ENCODE data around the gene MYO18A. TPM values are rescaled to one million over a fixed set of nuclear protein-coding genes. Genes with fewer than 3 reads are reported as not detected.
A peak's percentile ranks its signal among the peaks of the same experiment; 100 is the strongest.

MYO18A gene
- total RNA-seq, 4 donors from 2014 or later, result 526 to 1,058 (median 835) TPM

DNA sequence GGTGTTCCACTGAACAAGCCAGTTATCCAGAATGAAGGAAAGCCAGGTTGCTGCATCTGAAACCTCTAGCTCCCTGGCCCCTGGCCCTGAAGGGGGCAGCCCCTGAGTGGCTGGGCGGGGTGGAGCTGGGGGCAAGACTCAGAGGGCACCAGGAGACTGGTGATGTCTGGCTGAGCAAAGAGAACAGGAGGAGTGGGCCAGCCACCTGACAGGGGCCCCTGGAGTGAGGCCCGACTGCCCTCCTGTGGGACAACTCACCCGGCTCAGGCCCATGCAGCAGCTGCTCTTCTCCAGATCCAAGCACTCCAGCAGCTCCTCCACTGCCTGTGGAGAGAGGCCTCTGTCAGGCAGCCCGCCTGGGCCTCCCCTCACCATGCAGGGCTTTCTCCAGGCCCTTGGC lies 76.9 kb downstream of the MYO18A start:
- Histone ChIP-seq H3K27ac (peak overlapping the region; percentile 44 to 70 (median 59)), H3K36me3 (peaks cover 0 to 82% of the 10 kb centered on the region in 2 donors), H3K27me3 (no peaks in the 10 kb centered on the region), H3K9me3 (no peaks in the 10 kb centered on the region), H3K4me1 (peaks cover 21 to 27% of the 10 kb centered on the region in 2 donors), H3K4me3 (no peak overlapping the region)
- TF ChIP-seq, protein P1, sequence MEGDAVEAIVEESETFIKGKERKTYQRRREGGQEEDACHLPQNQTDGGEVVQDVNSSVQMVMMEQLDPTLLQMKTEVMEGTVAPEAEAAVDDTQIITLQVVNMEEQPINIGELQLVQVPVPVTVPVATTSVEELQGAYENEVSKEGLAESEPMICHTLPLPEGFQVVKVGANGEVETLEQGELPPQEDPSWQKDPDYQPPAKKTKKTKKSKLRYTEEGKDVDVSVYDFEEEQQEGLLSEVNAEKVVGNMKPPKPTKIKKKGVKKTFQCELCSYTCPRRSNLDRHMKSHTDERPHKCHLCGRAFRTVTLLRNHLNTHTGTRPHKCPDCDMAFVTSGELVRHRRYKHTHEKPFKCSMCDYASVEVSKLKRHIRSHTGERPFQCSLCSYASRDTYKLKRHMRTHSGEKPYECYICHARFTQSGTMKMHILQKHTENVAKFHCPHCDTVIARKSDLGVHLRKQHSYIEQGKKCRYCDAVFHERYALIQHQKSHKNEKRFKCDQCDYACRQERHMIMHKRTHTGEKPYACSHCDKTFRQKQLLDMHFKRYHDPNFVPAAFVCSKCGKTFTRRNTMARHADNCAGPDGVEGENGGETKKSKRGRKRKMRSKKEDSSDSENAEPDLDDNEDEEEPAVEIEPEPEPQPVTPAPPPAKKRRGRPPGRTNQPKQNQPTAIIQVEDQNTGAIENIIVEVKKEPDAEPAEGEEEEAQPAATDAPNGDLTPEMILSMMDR (IDR thresholded peaks at IDR 0.05 in 4 of 5, conservative IDR thresholded peaks at IDR 0.05 in 1 of 5), result no peak
- TF ChIP-seq POLR2A (IDR thresholded peaks at IDR 0.05), result no peak
- in situ Hi-C loops (cut with MboI; ENCODE audit: low sequenced_read_pairs in 4 of 4), result loop anchor here in 1 of 4 donors (10.0 kb wide), 1 partner anchor 139 kb away; no protein-coding TSS in a partner anchor
- intact Hi-C loops (cut with DNase I; ENCODE audit: low total_unique reads), result no loop called here
- ATAC-seq, result no peak
- DNase-seq, result no peak

DNA sequence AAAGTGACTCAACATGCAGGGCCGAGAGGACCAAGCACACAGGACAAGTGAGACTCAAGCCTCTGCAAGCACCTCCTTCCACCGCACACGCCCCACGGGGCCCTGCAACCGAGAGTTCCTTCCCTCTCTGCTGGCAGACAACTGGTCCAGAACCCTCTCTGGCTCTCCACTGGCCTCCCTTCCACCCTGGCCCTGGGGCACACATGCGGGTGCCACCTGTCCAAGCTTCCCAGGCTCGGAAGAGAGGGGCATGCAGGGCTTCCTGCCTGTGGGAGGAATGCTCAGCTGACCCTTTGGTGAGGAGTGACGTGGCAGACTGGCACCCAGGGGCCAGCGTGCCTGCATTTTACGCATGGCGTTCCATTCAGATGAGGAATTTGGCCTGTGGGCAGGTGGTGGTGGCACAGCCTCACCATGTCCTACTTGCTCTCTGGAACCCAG lies 77.4 kb downstream of the MYO18A start:
- H3K4me1 ChIP-seq, result peaks cover 18 to 21% of the 10 kb centered on the region in 2 donors
- DNase-seq (peak in 1 of 2 donors; percentile 57), ATAC-seq (peak in 1 of 2 donors; percentile 37)
- peak overlapping the region; percentile 44 to 70 (median 59) for H3K27ac ChIP-seq
- H3K36me3 ChIP-seq, result peaks cover 0 to 88% of the 10 kb centered on the region in 2 donors
- no peak for TF ChIP-seq POLR2A (IDR thresholded peaks at IDR 0.05)
- TF ChIP-seq, protein P1 (IDR thresholded peaks at IDR 0.05 in 4 of 5, conservative IDR thresholded peaks at IDR 0.05 in 1 of 5), result no peak
- H3K4me3 ChIP-seq, result no peak overlapping the region
- in situ Hi-C loops (cut with MboI; ENCODE audit: low sequenced_read_pairs in 4 of 4) (loop anchor here in 1 of 4 donors (10.0 kb wide), 1 partner anchor 138 kb away; no protein-coding TSS in a partner anchor), intact Hi-C loops (cut with DNase I; ENCODE audit: low total_unique reads) (no loop called here)
- no peaks in the 10 kb centered on the region for H3K27me3 ChIP-seq
- no peaks in the 10 kb centered on the region for H3K9me3 ChIP-seq

DNA sequence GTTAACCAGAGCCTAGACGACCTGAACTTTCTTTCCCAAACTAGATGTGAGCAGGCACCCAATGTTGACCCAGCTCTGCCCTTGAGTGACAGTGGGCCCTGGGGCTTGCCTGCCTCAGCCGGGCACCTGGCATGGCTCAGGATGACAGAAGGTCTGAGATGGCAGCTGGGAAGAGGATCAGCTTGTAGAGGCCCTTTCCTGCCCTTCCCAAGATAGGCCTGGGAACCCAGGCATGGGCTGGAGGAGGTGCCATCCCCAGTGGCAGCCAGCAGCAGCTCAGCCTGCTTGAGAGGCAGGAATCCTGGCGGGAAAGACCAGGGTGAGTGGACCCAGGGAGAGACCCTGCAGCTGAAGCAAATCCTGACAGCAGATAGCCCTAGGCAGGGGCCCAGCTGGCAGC lies 78.2 kb downstream of the MYO18A start:
- H3K36me3 ChIP-seq, result peaks cover 2 to 93% of the 10 kb centered on the region in 2 donors
- intact Hi-C loops (cut with DNase I; ENCODE audit: low total_unique reads), result no loop called here
- no peak for TF ChIP-seq POLR2A (IDR thresholded peaks at IDR 0.05)
- TF ChIP-seq, protein P1 (IDR thresholded peaks at IDR 0.05 in 4 of 5, conservative IDR thresholded peaks at IDR 0.05 in 1 of 5), result no peak

DNA sequence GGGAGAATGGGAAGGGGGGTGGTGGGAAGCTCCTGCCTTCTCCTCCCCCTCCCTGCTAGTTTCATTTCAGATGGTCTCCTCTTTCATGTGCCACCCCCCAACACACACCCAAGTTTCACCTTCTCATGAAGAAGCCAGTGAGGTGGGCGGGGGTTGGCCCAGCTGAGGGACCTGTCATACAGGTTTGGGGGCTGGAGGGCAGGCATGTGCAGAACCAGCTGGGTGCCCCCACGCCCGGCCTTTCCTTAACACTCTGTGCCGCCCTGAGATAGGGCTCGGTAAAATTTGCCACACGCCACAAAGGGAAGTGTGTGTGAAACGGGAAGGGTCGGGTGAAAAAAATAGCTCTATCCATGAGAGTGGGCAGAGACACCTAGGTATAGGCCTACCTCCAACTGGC lies 79.9 kb downstream of the MYO18A start:
- TF ChIP-seq, protein P1 (IDR thresholded peaks at IDR 0.05 in 4 of 5, conservative IDR thresholded peaks at IDR 0.05 in 1 of 5), result no peak
- no peak for TF ChIP-seq POLR2A (IDR thresholded peaks at IDR 0.05)
- Histone ChIP-seq H3K9me3 (no peaks in the 10 kb centered on the region), H3K4me3 (no peak overlapping the region), H3K36me3 (peaks cover 3 to 93% of the 10 kb centered on the region in 2 donors), H3K4me1 (peaks cover 18 to 19% of the 10 kb centered on the region in 2 donors), H3K27ac (peak overlapping the region in 1 of 4 donors; percentile 33), H3K27me3 (no peaks in the 10 kb centered on the region)
- intact Hi-C loops (cut with DNase I; ENCODE audit: low total_unique reads), result no loop called here
- in situ Hi-C loops (cut with MboI; ENCODE audit: low sequenced_read_pairs in 4 of 4), result loop anchor here in 1 of 4 donors (10.0 kb wide), 1 partner anchor 135 kb away; no protein-coding TSS in a partner anchor
- no peak for DNase-seq
- no peak for ATAC-seq

More for the DNA sequence above, 78.2 kb downstream of the MYO18A start:
- peaks cover 18 to 19% of the 10 kb centered on the region in 2 donors for H3K4me1 ChIP-seq
- H3K4me3 ChIP-seq, result no peak overlapping the region
- peak overlapping the region; percentile 44 to 70 (median 59) for H3K27ac ChIP-seq
- in situ Hi-C loops (cut with MboI; ENCODE audit: low sequenced_read_pairs in 4 of 4), result loop anchor here in 1 of 4 donors (10.0 kb wide), 1 partner anchor 137 kb away; no protein-coding TSS in a partner anchor
- DNase-seq (peak in 1 of 2 donors; percentile 52), ATAC-seq (peak in 1 of 2 donors; percentile 22)
- H3K27me3 ChIP-seq, result no peaks in the 10 kb centered on the region
- H3K9me3 ChIP-seq, result no peaks in the 10 kb centered on the region

Measured in gastrocnemius medialis (tissue), 4 donors.